ENCODE measurements around the gene OSBPL10.

GRCh38 chr3:31729573-31729972, 251.5 kb downstream of the OSBPL10 start:
- no peak for TF ChIP-seq CTCF (IDR thresholded peaks at IDR 0.05)
- TF ChIP-seq POLR2A (IDR thresholded peaks at IDR 0.05), result no peak

All from ovary (tissue), 3 donors.